Tibial artery (tissue), 4 donors: ENCODE results near the gene FOXO6.

Source experiments
- DNase-seq, 2 donors: peaks; one replicate each; pipeline ENCODE4 v3.0.0-alpha.2; 2019
- H3K27ac ChIP-seq, 2 donors: fragments of 200-600 bp; sonication (generic) in 1 of 2; 1 replicate in 1 of 2; 2 replicates in 1 of 2; pipeline ENCODE4 v1.5.1; 2018 to 2019; ENCODE audit warnings: mild to moderate bottlenecking in 1 of 2
- H3K27me3 ChIP-seq, 2 donors: fragments of 200-600 bp; sonication (generic) in 1 of 2; one replicate each; pipeline versions ENCODE4 v1.5.1 to v1.6.0; 2016 to 2019
- H3K36me3 ChIP-seq, 3 donors: fragments of 200-600 bp; sonication (generic) in 2 of 3; one replicate each; pipeline ENCODE4 v1.5.1; 2016 to 2019; ENCODE audit warnings: mild to moderate bottlenecking in 2 of 3
- H3K4me1 ChIP-seq, 4 donors: fragments of 200-600 bp; sonication (generic) in 2 of 4; 1 replicate in 3 of 4; 2 replicates in 1 of 4; pipeline ENCODE4 v1.5.1; 2016 to 2019
- H3K4me3 ChIP-seq, 2 donors: fragments of 200-600 bp; sonication (generic) in 1 of 2; 1 replicate in 1 of 2; 2 replicates in 1 of 2; pipeline ENCODE4 v1.5.1; 2018 to 2019; ENCODE audit warnings: mild to moderate bottlenecking in 2 of 2
- H3K9me3 ChIP-seq, 3 donors: fragments of 200-600 bp; sonication (generic) in 1 of 3; one replicate each; pipeline ENCODE4 v1.5.1; 2016 to 2019
- CTCF ChIP-seq, 2 experiments: fragments of 200-600 bp in 1 of 2; fragments of 450-650 bp in 1 of 2; IDR thresholded peaks; one replicate each; pipeline ENCODE4 v1.5.1; 2017 to 2019; ENCODE audit warnings: antibody characterized with exemption in 2 of 2, mild to moderate bottlenecking in 1 of 2, moderate library complexity in 1 of 2
- intact Hi-C: fragments of 100-400 bp; cut with DNase I; formaldehyde crosslinking; loops from one replicate; pipeline ENCODE4 v1.15.0; 2023; ENCODE audit warnings: low total_unique reads

Gene FOXO6

DNA sequence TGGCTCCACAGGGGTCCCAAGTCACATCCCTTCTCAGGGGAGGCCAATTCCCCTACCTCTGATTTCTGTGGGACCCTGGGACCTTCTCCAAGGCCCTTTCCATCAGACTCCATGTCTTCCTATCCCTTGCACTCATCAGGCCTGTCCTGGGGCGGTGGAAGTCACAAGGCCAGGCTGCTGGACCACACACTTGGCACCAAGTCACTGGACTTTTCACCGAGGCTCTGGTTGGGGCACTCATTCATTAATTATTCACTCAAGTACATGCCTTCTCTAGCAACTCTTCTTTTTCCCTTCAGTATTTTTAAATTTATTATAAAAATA lies 11.2 kb upstream of the FOXO6 start:
- DNase-seq: no peak

GRCh38 chr1:41351262-41352151 lies 9.7 kb upstream of the FOXO6 start:
- peak in 1 of 2 donors; percentile 16 for DNase-seq
- intact Hi-C loops: no loop called here
- Histone ChIP-seq H3K27me3 (peaks cover 0 to 6% of the 10 kb centered on the region in 2 donors), H3K36me3 (no peaks in the 10 kb centered on the region), H3K4me3 (no peak overlapping the region), H3K27ac (no peak overlapping the region), H3K9me3 (no peaks in the 10 kb centered on the region), H3K4me1 (no peaks in the 10 kb centered on the region)
- no peak for TF ChIP-seq CTCF (IDR thresholded peaks at IDR 0.05)

More for the DNA sequence above, 11.2 kb upstream of the FOXO6 start:
- no peaks in the 10 kb centered on the region for H3K4me1 ChIP-seq
- no peak for TF ChIP-seq CTCF (IDR thresholded peaks at IDR 0.05)
- H3K27me3 ChIP-seq: peaks cover 0 to 6% of the 10 kb centered on the region in 2 donors
- no peak overlapping the region for H3K4me3 ChIP-seq
- intact Hi-C loops: no loop called here
- no peaks in the 10 kb centered on the region for H3K9me3 ChIP-seq
- no peak overlapping the region for H3K27ac ChIP-seq
- no peaks in the 10 kb centered on the region for H3K36me3 ChIP-seq

DNA sequence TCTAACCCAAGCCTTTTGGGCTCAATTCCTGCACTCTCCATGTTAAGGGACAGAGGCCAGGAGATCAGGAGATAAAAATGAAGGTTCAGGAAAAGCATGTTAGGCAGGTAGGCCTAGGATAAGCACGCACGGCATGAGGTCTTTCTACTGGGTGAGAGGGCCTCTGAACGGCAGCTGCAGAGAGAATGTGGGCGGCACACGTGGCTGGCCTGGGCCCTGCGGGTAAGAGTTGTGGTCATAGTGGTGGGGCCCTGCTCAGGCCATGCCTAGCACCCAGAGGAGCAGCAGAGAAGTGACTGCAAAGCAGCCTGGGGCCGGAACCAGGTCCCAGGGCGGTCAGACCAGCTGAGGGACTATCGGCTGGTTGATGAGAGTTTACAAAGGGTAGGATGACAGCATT lies 7.5 kb upstream of the FOXO6 start:
- Histone ChIP-seq H3K9me3 (no peaks in the 10 kb centered on the region), H3K4me3 (no peak overlapping the region), H3K27ac (no peak overlapping the region), H3K4me1 (peaks cover 0 to 15% (median 12%) of the 10 kb centered on the region in 4 donors), H3K36me3 (no peaks in the 10 kb centered on the region), H3K27me3 (peaks cover 0 to 6% of the 10 kb centered on the region in 2 donors)
- intact Hi-C loops: no loop called here
- no peak for TF ChIP-seq CTCF (IDR thresholded peaks at IDR 0.05)
- DNase-seq: peak in 1 of 2 donors; percentile 40

- intact Hi-C loops: loop anchor here (5.0 kb wide), 1 partner anchor 73 kb away; no protein-coding TSS in a partner anchor
- Histone ChIP-seq H3K27me3 (peaks cover 0 to 6% of the 10 kb centered on the region in 2 donors), H3K4me3 (no peak overlapping the region), H3K36me3 (no peaks in the 10 kb centered on the region), H3K27ac (no peak overlapping the region), H3K9me3 (no peaks in the 10 kb centered on the region), H3K4me1 (peaks cover 0 to 27% (median 21%) of the 10 kb centered on the region in 4 donors)
- DNase-seq: no peak
- no peak for TF ChIP-seq CTCF (IDR thresholded peaks at IDR 0.05)
Measured at GRCh38 chr1:41354956-41355355, 6.3 kb upstream of the FOXO6 start.

GRCh38 chr1:41355356-41355755 lies 5.9 kb upstream of the FOXO6 start:
- TF ChIP-seq CTCF (IDR thresholded peaks at IDR 0.05): no peak
- Histone ChIP-seq H3K36me3 (no peaks in the 10 kb centered on the region), H3K4me3 (no peak overlapping the region), H3K9me3 (no peaks in the 10 kb centered on the region), H3K4me1 (peaks cover 0 to 31% (median 24%) of the 10 kb centered on the region in 4 donors), H3K27ac (no peak overlapping the region), H3K27me3 (peaks cover 0 to 6% of the 10 kb centered on the region in 2 donors)
- DNase-seq: no peak
- intact Hi-C loops: loop anchor here (5.0 kb wide), 1 partner anchor 73 kb away; no protein-coding TSS in a partner anchor
